Small intestine (tissue), 7 donors: Measurements from ENCODE around the gene CADPS. TPM values are rescaled to one million over a fixed set of nuclear protein-coding genes. Genes with fewer than 3 reads are reported as not detected.

Source experiments
- DNase-seq, 2 donors: peaks; one replicate each; pipeline versions ENCODE4 v3.0.0 to v3.0.0-alpha.2; 2013
- FAIRE-seq: peaks from 2 replicates; lab custom pipeline; 2012; peaks lifted over from hg19 to GRCh38; lab: Jason Lieb, UNC
- H3K27ac ChIP-seq, 3 donors: one replicate each; pipeline ENCODE4 v1.5.1; 2013; ENCODE audit warnings: low read length in 2 of 3, mild to moderate bottlenecking in 2 of 3, control low read depth in 1 of 3, inconsistent platforms in 1 of 3, low read depth in 1 of 3, moderate library complexity in 1 of 3
- H3K27me3 ChIP-seq, 3 donors: one replicate each; pipeline ENCODE4 v1.6.1; 2013; ENCODE audit warnings: low read length in 3 of 3, inconsistent platforms in 1 of 3; ENCODE audit not compliant: control insufficient read depth in 3 of 3, insufficient read depth in 3 of 3
- H3K36me3 ChIP-seq, 3 donors: one replicate each; pipeline ENCODE4 v1.6.1; 2013; ENCODE audit warnings: low read length in 3 of 3, inconsistent platforms in 1 of 3, low read depth in 1 of 3, mild to moderate bottlenecking in 1 of 3, moderate library complexity in 1 of 3; ENCODE audit not compliant: control insufficient read depth in 3 of 3, insufficient read depth in 2 of 3
- H3K4me1 ChIP-seq, 3 donors: one replicate each; pipeline ENCODE4 v1.6.1; 2013; ENCODE audit warnings: low read length in 2 of 3, inconsistent platforms in 1 of 3, low read depth in 1 of 3, mild to moderate bottlenecking in 1 of 3, moderate library complexity in 1 of 3; ENCODE audit not compliant: control insufficient read depth in 3 of 3, insufficient read depth in 2 of 3
- H3K4me3 ChIP-seq, 3 donors: one replicate each; pipeline ENCODE4 v1.5.1; 2013; ENCODE audit warnings: low read length in 3 of 3, control low read depth in 1 of 3, inconsistent platforms in 1 of 3, low read depth in 1 of 3, mild to moderate bottlenecking in 1 of 3, moderate library complexity in 1 of 3
- H3K9me3 ChIP-seq, 2 donors: one replicate each; pipeline ENCODE4 v1.6.1; 2013; ENCODE audit warnings: low read depth in 1 of 2, low read length in 1 of 2; ENCODE audit not compliant: control insufficient read depth in 2 of 2, insufficient read depth in 1 of 2
- WGBS, 3 donors: extraction: QIAGEN DNeasy Blood & Tissue Kit; methylation state at CpG; one replicate each; pipeline ENCODE4 v1.1.7; 2013; 5-methylcytosine and 5-hydroxymethylcytosine counted together
- polyA plus RNA-seq, 4 donors: library from polyadenylated mRNA; stranded (reverse) in 3 of 4; unstranded in 1 of 4; fragments of 200-250 nt in 3 of 4; fragments of 120-200 nt in 1 of 4; gene quantifications; one replicate each; pipeline versions ENCODE4 v1.2.1 to v1.2.3, GENCODE V29; 2013
- donor health status: healthy with polysubstance abuse.
- donor health status: control.
- donor health status: control.
- donor health status: Bipolar disorder and iron deficiency.
- donor health status: healthy.

Gene CADPS
- polyA plus RNA-seq, 4 donors, result 1.9 to 9.3 (median 6.0) TPM

DNA sequence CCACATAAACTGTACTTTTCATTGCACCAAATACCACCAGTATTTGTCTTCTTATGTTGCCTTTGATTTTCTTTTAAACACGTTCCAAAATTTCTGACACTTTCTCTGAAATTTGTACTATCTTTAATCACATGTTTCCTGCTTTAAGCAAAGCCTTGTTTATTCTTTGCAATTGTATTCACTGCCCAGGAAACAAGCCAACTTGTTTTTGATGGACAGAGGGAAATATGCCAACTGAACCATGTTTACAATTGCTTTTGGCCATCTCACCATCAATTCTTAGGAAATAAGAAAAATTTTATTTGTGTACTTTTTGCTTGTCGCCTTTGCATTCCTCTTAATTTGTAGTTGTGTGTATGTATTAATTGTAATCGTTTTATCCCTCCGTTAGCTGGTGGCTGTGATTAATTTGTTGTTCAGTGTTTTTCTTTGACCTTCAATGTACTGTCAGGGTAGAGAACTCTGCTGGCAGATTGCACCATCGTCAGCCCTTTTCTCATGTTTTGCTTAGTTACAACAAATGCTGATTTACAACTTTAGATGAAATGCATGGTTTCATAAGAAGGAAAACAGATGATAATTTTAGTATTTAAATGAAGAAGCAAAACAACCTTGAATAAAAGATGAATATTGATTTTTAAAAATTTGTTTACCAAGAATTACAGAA, 482.5 kb downstream of the CADPS start:
- H3K9me3 ChIP-seq, result no peaks in the 10 kb centered on the region
- H3K4me1 ChIP-seq, result no peaks in the 10 kb centered on the region
- WGBS, 3 donors, result 40 to 68% (median 50%) methylated on average over 5 of the region's 5 CpGs
- no peaks in the 10 kb centered on the region for H3K36me3 ChIP-seq
- DNase-seq (no peak), FAIRE-seq (no peak)
- no peak overlapping the region for H3K4me3 ChIP-seq
- no peak overlapping the region for H3K27ac ChIP-seq
- peaks cover 0 to 2% (median 0%) of the 10 kb centered on the region in 3 donors for H3K27me3 ChIP-seq

DNA sequence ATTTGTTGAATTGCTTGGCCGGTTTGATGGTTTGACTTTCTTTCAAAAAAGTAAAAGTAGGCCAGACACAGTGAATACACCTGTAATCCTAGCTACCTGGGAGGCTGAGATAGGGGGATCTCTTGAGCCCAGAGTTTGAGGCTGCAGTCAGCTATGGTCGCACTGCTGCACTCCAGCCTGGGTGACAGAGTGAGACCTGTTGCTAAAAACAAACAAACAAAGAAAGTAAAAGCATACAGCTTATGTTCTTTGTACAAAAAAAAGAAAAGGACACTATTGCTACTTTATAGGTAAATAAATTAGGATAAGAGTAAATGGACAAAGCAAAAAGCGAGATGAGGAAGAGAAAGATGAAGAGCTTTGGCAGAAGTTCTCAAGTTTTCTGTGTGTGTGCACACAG, 488.0 kb downstream of the CADPS start:
- H3K36me3 ChIP-seq, result no peaks in the 10 kb centered on the region
- no peak overlapping the region for H3K4me3 ChIP-seq
- DNase-seq (no peak), FAIRE-seq (no peak)
- 64 to 82% (median 79%) methylated on average over 3 of the region's 3 CpGs for WGBS, 3 donors
- no peak overlapping the region for H3K27ac ChIP-seq
- no peaks in the 10 kb centered on the region for H3K4me1 ChIP-seq
- peaks cover 0 to 5% (median 0%) of the 10 kb centered on the region in 3 donors for H3K27me3 ChIP-seq
- no peaks in the 10 kb centered on the region for H3K9me3 ChIP-seq

DNA sequence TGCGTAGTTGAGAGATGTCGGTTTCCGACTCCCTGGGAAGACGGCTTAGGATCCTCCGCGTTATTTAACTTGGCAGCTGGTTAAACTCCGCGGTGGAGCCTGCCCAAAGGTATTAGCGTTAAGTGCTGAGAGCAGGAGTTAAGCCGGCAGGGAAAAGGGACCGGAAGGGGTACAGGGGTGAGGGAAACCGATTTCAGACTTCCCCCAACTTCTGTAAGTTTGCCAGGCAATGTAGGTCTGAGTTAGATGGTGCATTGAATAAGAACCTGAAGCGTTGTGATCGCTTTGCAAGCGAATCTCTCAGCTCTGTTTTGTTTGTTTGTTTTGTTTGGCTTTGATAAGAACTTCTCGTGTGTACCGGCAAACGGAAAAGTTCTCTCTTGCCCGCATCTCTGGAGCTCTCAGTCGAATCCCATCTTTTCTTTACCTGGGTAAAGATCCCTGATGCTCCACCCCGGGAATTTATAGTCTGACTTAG, 495.9 kb downstream of the CADPS start:
- no peaks in the 10 kb centered on the region for H3K36me3 ChIP-seq
- H3K4me1 ChIP-seq, result no peaks in the 10 kb centered on the region
- H3K4me3 ChIP-seq, result no peak overlapping the region
- no peaks in the 10 kb centered on the region for H3K9me3 ChIP-seq
- DNase-seq (no peak), FAIRE-seq (no peak)
- H3K27me3 ChIP-seq, result peaks cover 12 to 75% (median 47%) of the 10 kb centered on the region in 3 donors
- H3K27ac ChIP-seq, result no peak overlapping the region
- 4 to 9% (median 5%) methylated on average over 21 of the region's 21 CpGs for WGBS, 3 donors

DNA sequence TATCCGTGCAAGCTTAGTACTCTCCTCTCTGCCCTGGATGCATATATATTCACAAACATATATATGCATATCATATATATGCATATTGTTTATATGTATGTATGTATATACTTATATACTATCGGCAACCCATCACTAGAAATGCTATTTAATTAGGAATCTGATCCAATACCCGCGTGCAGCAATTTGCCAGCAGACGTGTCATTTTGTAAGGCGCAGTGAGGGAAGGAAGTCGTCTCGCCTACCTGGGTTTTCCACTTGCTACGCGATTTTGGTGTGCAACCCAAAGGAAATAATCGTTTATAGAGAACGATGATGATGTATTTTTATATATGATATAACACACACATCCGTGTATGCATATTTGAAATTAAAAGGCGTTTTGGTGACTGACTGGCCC, 496.3 kb downstream of the CADPS start:
- no peak for FAIRE-seq
- Histone ChIP-seq H3K27me3 (peaks cover 12 to 79% (median 51%) of the 10 kb centered on the region in 3 donors), H3K4me3 (no peak overlapping the region), H3K9me3 (no peaks in the 10 kb centered on the region), H3K4me1 (no peaks in the 10 kb centered on the region), H3K36me3 (no peaks in the 10 kb centered on the region), H3K27ac (no peak overlapping the region)
- 6 to 9% (median 9%) methylated on average over 14 of the region's 14 CpGs for WGBS, 3 donors
- DNase-seq, result no peak

DNA sequence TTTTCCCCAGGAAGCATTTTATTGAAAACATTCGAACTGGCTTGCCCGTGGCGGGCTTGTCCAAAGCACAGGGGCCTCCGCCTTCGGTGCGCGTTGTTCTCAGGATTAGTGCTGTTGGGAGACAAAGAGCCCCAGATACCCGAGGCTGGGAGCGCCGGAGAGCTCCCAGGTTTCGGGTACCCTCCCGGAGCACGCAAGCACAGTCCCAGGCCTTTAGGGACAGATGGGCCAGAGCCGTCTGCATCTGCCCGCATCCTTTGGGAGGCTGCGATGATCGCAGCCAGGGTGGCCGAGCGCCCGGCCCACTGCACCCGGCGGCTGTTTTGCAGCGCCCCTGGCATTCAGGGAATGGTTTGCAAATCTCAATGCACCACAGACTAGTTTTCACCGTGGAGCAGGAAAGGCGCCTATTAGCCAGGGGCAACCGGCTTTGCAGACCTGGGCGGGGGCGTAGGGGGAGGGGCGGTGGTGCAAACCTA, 496.9 kb downstream of the CADPS start:
- H3K27me3 ChIP-seq, result peaks cover 12 to 85% (median 53%) of the 10 kb centered on the region in 3 donors
- FAIRE-seq, result no peak
- 6 to 13% (median 10%) methylated on average over 29 of the region's 29 CpGs for WGBS, 3 donors

DNA sequence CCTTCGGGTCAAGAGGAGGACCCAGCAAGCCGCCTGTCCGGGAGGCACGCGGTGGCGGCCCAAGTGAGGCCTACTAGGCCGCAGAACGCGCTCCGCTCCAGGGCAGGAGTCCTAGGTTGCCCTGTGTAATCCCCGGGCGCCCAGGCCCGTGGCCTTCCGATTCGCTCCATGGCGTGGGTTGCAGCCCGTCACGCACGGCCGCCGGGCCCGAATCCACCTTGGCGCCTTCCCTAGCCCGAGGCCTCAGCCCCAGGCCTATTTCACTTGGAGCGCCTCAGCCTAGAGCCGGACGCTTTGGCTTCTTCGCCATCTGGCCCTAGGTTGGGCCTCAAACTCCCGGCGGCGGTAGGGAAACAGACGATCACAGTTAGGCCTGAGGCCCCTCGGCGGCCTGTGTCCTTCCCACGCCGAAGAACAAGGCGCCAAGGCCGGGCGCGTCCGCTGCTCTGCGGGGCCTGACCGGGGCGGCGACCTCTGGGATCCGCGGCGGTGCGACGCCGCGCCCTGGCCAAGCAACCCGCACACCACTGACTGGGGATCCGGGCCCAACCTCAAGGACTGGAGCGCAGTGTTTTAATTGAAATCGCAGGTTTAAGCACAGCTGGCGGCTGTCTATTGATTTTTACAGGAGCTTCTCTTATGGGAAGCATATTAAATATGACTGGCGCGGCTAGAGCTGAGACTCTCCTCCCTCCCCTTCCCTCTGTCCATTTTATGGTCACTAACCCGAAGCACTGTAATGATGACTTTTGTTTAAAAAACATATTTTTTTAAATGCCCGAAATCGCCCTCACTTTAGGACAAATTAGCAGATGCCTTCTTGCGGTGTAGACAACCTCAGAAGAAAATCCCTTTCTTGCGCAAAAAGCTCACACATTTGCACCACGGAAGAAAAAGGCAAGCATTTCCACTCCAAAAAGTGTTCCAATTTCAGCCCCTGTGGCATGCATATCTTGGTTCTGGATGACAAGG, 498.0 kb downstream of the CADPS start:
- 17 to 33% (median 30%) methylated on average over 61 to 65 of the region's 65 CpGs for WGBS, 3 donors
- H3K4me1 ChIP-seq, result no peaks in the 10 kb centered on the region
- DNase-seq, result no peak
- H3K27me3 ChIP-seq, result peaks cover 17 to 95% (median 62%) of the 10 kb centered on the region in 3 donors
- FAIRE-seq, result no peak
- no peak overlapping the region for H3K27ac ChIP-seq
- H3K36me3 ChIP-seq, result no peaks in the 10 kb centered on the region
- no peaks in the 10 kb centered on the region for H3K9me3 ChIP-seq
- H3K4me3 ChIP-seq, result no peak overlapping the region

More for the DNA sequence above, 496.9 kb downstream of the CADPS start:
- Histone ChIP-seq H3K4me1 (no peaks in the 10 kb centered on the region), H3K36me3 (no peaks in the 10 kb centered on the region), H3K9me3 (no peaks in the 10 kb centered on the region), H3K4me3 (no peak overlapping the region), H3K27ac (no peak overlapping the region)
- DNase-seq, result no peak

DNA sequence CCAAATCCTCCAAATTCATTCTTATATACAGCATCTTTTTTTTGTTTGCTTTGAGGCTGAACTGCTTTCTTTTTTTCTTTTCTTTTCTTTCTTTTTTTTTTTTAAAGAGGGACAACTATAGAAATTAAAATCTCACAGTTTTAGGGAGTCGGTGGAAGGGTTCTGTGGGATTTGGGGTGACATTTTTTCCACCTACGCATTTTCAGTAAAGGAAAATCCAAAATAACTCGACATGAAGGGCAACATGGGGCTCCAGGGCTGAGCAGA, 498.8 kb downstream of the CADPS start:
- DNase-seq, result no peak
- Histone ChIP-seq H3K27me3 (peaks cover 25 to 96% (median 65%) of the 10 kb centered on the region in 3 donors), H3K9me3 (peaks cover 0 to 2% of the 10 kb centered on the region in 2 donors), H3K36me3 (no peaks in the 10 kb centered on the region), H3K4me3 (no peak overlapping the region), H3K4me1 (no peaks in the 10 kb centered on the region), H3K27ac (no peak overlapping the region)
- WGBS, 3 donors, result 41 to 58% (median 49%) methylated on average over 3 of the region's 3 CpGs
- no peak for FAIRE-seq

DNA sequence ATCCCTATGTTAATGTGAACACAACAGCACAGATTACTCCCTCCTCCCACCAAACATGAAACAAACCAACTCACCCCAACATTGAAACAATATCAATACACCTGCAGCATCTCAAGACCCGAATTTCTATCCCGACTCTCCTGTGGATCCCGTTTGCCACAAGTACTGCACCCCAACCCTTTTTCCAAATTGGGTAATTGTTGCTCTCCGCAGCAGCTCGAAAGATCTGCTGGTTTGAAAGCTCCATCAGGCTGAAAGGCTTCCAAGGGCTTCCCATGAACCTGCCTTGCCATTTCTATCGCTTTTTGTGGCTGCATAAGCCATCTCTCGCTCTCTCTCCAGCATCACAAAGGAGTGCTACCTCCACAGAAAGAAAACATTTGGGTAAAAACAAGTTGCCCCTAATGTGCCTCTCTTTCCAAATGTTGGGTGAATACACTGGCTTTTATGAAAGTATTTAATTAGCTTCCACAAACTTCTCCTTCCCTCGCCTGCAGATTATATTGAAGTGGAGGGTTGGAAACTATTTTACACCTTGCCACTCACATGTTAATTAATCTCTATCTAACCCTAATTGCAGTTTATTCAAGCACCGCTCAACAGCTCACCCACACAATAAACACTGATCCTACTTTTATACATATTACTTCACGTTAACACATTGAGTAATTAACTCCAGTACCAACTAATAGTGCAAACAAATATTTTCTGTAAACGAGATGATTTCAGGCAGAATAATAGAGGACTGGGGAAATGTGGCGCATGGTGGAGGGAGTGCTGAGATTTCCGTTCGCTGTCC, 499.4 kb downstream of the CADPS start:
- Histone ChIP-seq H3K4me1 (no peaks in the 10 kb centered on the region), H3K27me3 (peaks cover 27 to 96% (median 65%) of the 10 kb centered on the region in 3 donors), H3K27ac (no peak overlapping the region), H3K4me3 (no peak overlapping the region), H3K9me3 (peaks cover 0 to 2% of the 10 kb centered on the region in 2 donors), H3K36me3 (no peaks in the 10 kb centered on the region)
- 20 to 26% (median 26%) methylated on average over 14 of the region's 14 CpGs for WGBS, 3 donors
- FAIRE-seq, result no peak
- no peak for DNase-seq
